CD14-positive monocyte (primary cell): Measurements from ENCODE around the gene TMEM132D. TPM values are rescaled to one million over a fixed set of nuclear protein-coding genes. Genes with fewer than 3 reads are reported as not detected.

Experiments used
- DNase-seq, 3 donors: peaks; one replicate each; pipeline ENCODE4 v3.0.0-alpha.2; 2011 to 2022
- H2AFZ ChIP-seq: 2 replicates; pipeline ENCODE4 v1.6.0; 2012; ENCODE audit warnings: mild to moderate bottlenecking, low read depth, low read length, inconsistent platforms; ENCODE audit not compliant: insufficient read depth, poor library complexity, severe bottlenecking
- H3K27ac ChIP-seq, 2 donors: 1 replicate in 1 of 2; 2 replicates in 1 of 2; pipeline ENCODE4 v1.5.1; 2012 to 2013; ENCODE audit warnings: low read length in 2 of 2, control low read depth in 1 of 2, inconsistent platforms in 1 of 2, low read depth in 1 of 2, mild to moderate bottlenecking in 1 of 2
- H3K27me3 ChIP-seq, 2 donors: one replicate each; pipeline versions ENCODE4 v1.6.0 to v1.6.1; 2011 to 2013; ENCODE audit warnings: low read length in 2 of 2; ENCODE audit not compliant: control insufficient read depth in 2 of 2, insufficient read depth in 2 of 2
- H3K36me3 ChIP-seq, 2 donors: replicated peaks in 1 of 2; 1 replicate in 1 of 2; 2 replicates in 1 of 2; pipeline versions ENCODE4 v1.5.1 to v1.6.1; 2012 to 2013; ENCODE audit warnings: low read length in 2 of 2, control low read depth in 1 of 2, inconsistent platforms in 1 of 2, mild to moderate bottlenecking in 1 of 2; ENCODE audit not compliant: insufficient read depth in 2 of 2, control insufficient read depth in 1 of 2
- H3K4me1 ChIP-seq, 2 donors: 1 replicate in 1 of 2; 2 replicates in 1 of 2; pipeline versions ENCODE4 v1.5.1 to v1.6.1; 2012 to 2013; ENCODE audit warnings: low read length in 2 of 2, control low read depth in 1 of 2, inconsistent platforms in 1 of 2, mild to moderate bottlenecking in 1 of 2, moderate library complexity in 1 of 2; ENCODE audit not compliant: insufficient read depth in 2 of 2, control insufficient read depth in 1 of 2
- H3K4me2 ChIP-seq: replicated peaks from 2 replicates; pipeline ENCODE3; 2012; ENCODE audit warnings: low read length, moderate library complexity, mild to moderate bottlenecking; ENCODE audit not compliant: poor library complexity, severe bottlenecking; ENCODE audit errors: extremely low read depth
- H3K4me3 ChIP-seq, 3 experiments: fragments of 200-600 bp in 1 of 3; sonication (generic) in 1 of 3; replicated peaks in 1 of 3; 1 replicate in 2 of 3; 2 replicates in 1 of 3; pipeline ENCODE4 v1.5.1; 2011 to 2013; ENCODE audit warnings: low read length in 3 of 3, mild to moderate bottlenecking in 3 of 3, control low read depth in 2 of 3, low read depth in 2 of 3, inconsistent platforms in 1 of 3, moderate library complexity in 1 of 3
- H3K79me2 ChIP-seq: 2 replicates; pipeline ENCODE4 v1.6.0; 2012; ENCODE audit warnings: mild to moderate bottlenecking, control low read depth, inconsistent platforms, low read length, moderate library complexity; ENCODE audit not compliant: insufficient read depth
- H3K9ac ChIP-seq: 2 replicates; pipeline ENCODE4 v1.6.0; 2017; ENCODE audit warnings: low read length, mild to moderate bottlenecking; ENCODE audit not compliant: insufficient read depth, poor library complexity, severe bottlenecking
- H3K9me3 ChIP-seq, 2 donors: replicated peaks in 1 of 2; 1 replicate in 1 of 2; 2 replicates in 1 of 2; pipeline versions ENCODE4 v1.5.1 to v1.6.1; 2012 to 2013; ENCODE audit warnings: low read length in 2 of 2, control low read depth in 1 of 2; ENCODE audit not compliant: control insufficient read depth in 1 of 2, insufficient read depth in 1 of 2
- H4K20me1 ChIP-seq: 2 replicates; pipeline ENCODE4 v1.6.0; 2012; ENCODE audit warnings: mild to moderate bottlenecking, low read length, control low read depth, moderate library complexity; ENCODE audit not compliant: insufficient read depth
- H3K27ac Mint-ChIP-seq, 7 donors: one replicate each; pipeline ENCODE4 v1.8.0; 2020; ENCODE audit warnings: mild to moderate bottlenecking in 7 of 7, mixed read lengths in 7 of 7, moderate library complexity in 6 of 7, inconsistent platforms in 2 of 7
- H3K27me3 Mint-ChIP-seq, 3 donors: one replicate each; pipeline ENCODE4 v1.8.0; 2021 to 2022; ENCODE audit warnings: low read depth in 3 of 3, mild to moderate bottlenecking in 3 of 3, mixed read lengths in 3 of 3, moderate library complexity in 3 of 3, inconsistent platforms in 1 of 3
- H3K36me3 Mint-ChIP-seq, 2 donors: one replicate each; pipeline ENCODE4 v1.8.0; 2020; ENCODE audit warnings: mixed read lengths in 2 of 2, inconsistent platforms in 1 of 2, mild to moderate bottlenecking in 1 of 2
- H3K4me1 Mint-ChIP-seq: one replicate; pipeline ENCODE4 v1.8.0; 2020; ENCODE audit warnings: mild to moderate bottlenecking, mixed read lengths
- H3K4me3 Mint-ChIP-seq, 2 donors: one replicate each; pipeline ENCODE4 v1.8.0; 2020; ENCODE audit warnings: mild to moderate bottlenecking in 2 of 2, mixed read lengths in 2 of 2, moderate library complexity in 1 of 2
- H3K9me3 Mint-ChIP-seq, 7 donors: one replicate each; pipeline ENCODE4 v1.8.0; 2020 to 2022; ENCODE audit warnings: mixed read lengths in 7 of 7, mild to moderate bottlenecking in 6 of 7, moderate library complexity in 6 of 7, inconsistent platforms in 2 of 7
- CTCF ChIP-seq: fragments of 200-600 bp; IDR thresholded peaks from one replicate; pipeline ENCODE4 v1.8.0; 2022; ENCODE audit warnings: antibody characterized with exemption, mild to moderate bottlenecking
- WGBS: methylation state at CpG from one replicate; pipeline ENCODE4 v1.1.5; 2013; ENCODE audit warnings: missing lambda C conversion rate; ENCODE audit not compliant: insufficient coverage; 5-methylcytosine and 5-hydroxymethylcytosine counted together
- intact Hi-C, 2 donors: fragments of 100-400 bp; cut with micrococcal nuclease; formaldehyde crosslinking; loops; one replicate each; pipeline versions ENCODE4 v1.15.0 to v1.15.1; 2023
- polyA plus RNA-seq, 3 donors: library from polyadenylated mRNA; depleted of rRNA in 1 of 3; unstranded in 2 of 3; stranded (reverse) in 1 of 3; fragments of 300-500 nt in 2 of 3; fragments of >200 nt in 1 of 3; fragmentation: Illumina TruSeq in 2 of 3; gene quantifications; 1 replicate in 2 of 3; 2 replicates in 1 of 3; pipeline ENCODE4 v1.2.3, GENCODE V29; 2012 to 2021

TMEM132D gene
- polyA plus RNA-seq, 3 donors, result 0.04 TPM; not detected in 2

- H3K27ac Mint-ChIP-seq, result no peak overlapping the region
- no peak overlapping the region for H3K4me3 ChIP-seq
- no peak for DNase-seq
- H3K9ac ChIP-seq, result no peak overlapping the region
- no peaks in the 10 kb centered on the region for H3K27me3 ChIP-seq
- H3K9me3 Mint-ChIP-seq, result peaks cover 1 to 10% (median 3%) of the 10 kb centered on the region in 7 donors
- no peaks in the 10 kb centered on the region for H3K4me1 Mint-ChIP-seq
- no peak overlapping the region for H2AFZ ChIP-seq
- 87% methylated on average over 10 of the region's 11 CpGs for WGBS
- H3K27ac ChIP-seq, result no peak overlapping the region
- H3K4me2 ChIP-seq, result no peak overlapping the region
- intact Hi-C loops, result no loop called here
- no peak for TF ChIP-seq CTCF
- H4K20me1 ChIP-seq, result no peaks in the 10 kb centered on the region
- no peaks in the 10 kb centered on the region for H3K36me3 Mint-ChIP-seq
- no peaks in the 10 kb centered on the region for H3K79me2 ChIP-seq
- H3K4me1 ChIP-seq, result no peaks in the 10 kb centered on the region
- no peaks in the 10 kb centered on the region for H3K9me3 ChIP-seq
- peaks cover 0 to 2% (median 0%) of the 10 kb centered on the region in 3 donors for H3K27me3 Mint-ChIP-seq
- H3K36me3 ChIP-seq, result no peaks in the 10 kb centered on the region
- no peak overlapping the region for H3K4me3 Mint-ChIP-seq
These were observed 96.7 kb downstream of the TMEM132D start for GRCh38 chr12:129807136-129807535.

DNA sequence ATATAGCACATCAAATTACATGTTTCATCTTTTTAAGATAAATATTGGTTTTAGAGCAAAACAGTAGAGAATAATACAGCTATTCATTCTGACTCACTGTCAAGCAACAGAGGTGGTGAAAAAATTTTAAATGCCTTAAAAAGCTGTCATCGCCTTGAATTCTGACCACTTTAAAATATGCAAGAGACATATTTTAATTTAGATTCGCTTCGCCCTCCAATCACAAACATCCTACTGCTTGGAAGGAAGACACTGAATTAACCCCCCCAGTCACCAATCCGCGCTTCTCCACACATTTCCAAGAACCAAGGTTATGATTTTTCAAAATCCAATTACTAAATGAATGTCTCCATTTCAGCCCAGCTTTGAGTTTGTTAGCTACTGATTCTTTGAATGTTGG is 112.4 kb downstream of the TMEM132D start:
- Histone ChIP-seq H3K36me3 (no peaks in the 10 kb centered on the region), H3K4me2 (no peak overlapping the region), H4K20me1 (no peaks in the 10 kb centered on the region), H3K9ac (no peak overlapping the region), H3K4me1 (no peaks in the 10 kb centered on the region), H3K4me3 (no peak overlapping the region), H3K27me3 (no peaks in the 10 kb centered on the region), H3K9me3 (peaks cover 6 to 10% of the 10 kb centered on the region in 2 donors), H2AFZ (no peak overlapping the region), H3K79me2 (no peaks in the 10 kb centered on the region), H3K27ac (no peak overlapping the region)
- Mint-ChIP-seq H3K27ac (no peak overlapping the region), H3K36me3 (no peaks in the 10 kb centered on the region), H3K9me3 (peaks cover 1 to 20% (median 4%) of the 10 kb centered on the region in 7 donors), H3K4me1 (no peaks in the 10 kb centered on the region), H3K4me3 (no peak overlapping the region), H3K27me3 (peaks cover 0 to 2% (median 2%) of the 10 kb centered on the region in 3 donors)
- WGBS, result 100% methylated on average over 2 of the region's 5 CpGs
- intact Hi-C loops, result no loop called here
- no peak for TF ChIP-seq CTCF
- DNase-seq, result no peak
